Thyroid gland (tissue), 4 donors: Measurements from ENCODE around the gene P2RX1.

Source experiments
- POLR2A ChIP-seq, 2 donors: fragments of 450-650 bp; IDR thresholded peaks; one replicate each; pipeline ENCODE4 v1.6.1; 2017; ENCODE audit warnings: antibody characterized with exemption in 2 of 2, mild to moderate bottlenecking in 2 of 2, moderate library complexity in 1 of 2
- TF ChIP-seq, protein P1 (sequence below), 6 experiments: fragments of 200-600 bp in 3 of 6; fragments of 450-650 bp in 3 of 6; sonication (generic) in 3 of 6; IDR thresholded peaks; one replicate each; pipeline ENCODE4 v1.5.1; 2016 to 2019; ENCODE audit warnings: antibody characterized with exemption in 6 of 6, mild to moderate bottlenecking in 2 of 6, inconsistent platforms in 1 of 6, moderate library complexity in 1 of 6

- TF ChIP-seq, protein P1, sequence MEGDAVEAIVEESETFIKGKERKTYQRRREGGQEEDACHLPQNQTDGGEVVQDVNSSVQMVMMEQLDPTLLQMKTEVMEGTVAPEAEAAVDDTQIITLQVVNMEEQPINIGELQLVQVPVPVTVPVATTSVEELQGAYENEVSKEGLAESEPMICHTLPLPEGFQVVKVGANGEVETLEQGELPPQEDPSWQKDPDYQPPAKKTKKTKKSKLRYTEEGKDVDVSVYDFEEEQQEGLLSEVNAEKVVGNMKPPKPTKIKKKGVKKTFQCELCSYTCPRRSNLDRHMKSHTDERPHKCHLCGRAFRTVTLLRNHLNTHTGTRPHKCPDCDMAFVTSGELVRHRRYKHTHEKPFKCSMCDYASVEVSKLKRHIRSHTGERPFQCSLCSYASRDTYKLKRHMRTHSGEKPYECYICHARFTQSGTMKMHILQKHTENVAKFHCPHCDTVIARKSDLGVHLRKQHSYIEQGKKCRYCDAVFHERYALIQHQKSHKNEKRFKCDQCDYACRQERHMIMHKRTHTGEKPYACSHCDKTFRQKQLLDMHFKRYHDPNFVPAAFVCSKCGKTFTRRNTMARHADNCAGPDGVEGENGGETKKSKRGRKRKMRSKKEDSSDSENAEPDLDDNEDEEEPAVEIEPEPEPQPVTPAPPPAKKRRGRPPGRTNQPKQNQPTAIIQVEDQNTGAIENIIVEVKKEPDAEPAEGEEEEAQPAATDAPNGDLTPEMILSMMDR (IDR thresholded peaks at IDR 0.05), result no peak
- TF ChIP-seq POLR2A (IDR thresholded peaks at IDR 0.05), result no peak
Observed at GRCh38 chr17:3929181-3929580, 12.9 kb upstream of the P2RX1 start.
